GM12865 (cell line): ENCODE measurements around the gene GRID2.

ENCODE experiments used
- DNase-seq: peaks from one replicate; pipeline ENCODE4 v3.0.0; 2010; ENCODE audit warnings: low read depth
- H3K4me3 ChIP-seq: 2 replicates; pipeline ENCODE4 v1.5.1; 2011; ENCODE audit warnings: mild to moderate bottlenecking, low read depth, low read length, control low read depth
- TF ChIP-seq, protein P1 (sequence below): IDR thresholded peaks from 2 replicates; pipeline ENCODE4 v1.5.1; 2011; ENCODE audit warnings: low read length, control low read depth, low read depth, inconsistent platforms; ENCODE audit not compliant: insufficient read depth; ENCODE audit errors: missing control alignments

Gene GRID2

DNA sequence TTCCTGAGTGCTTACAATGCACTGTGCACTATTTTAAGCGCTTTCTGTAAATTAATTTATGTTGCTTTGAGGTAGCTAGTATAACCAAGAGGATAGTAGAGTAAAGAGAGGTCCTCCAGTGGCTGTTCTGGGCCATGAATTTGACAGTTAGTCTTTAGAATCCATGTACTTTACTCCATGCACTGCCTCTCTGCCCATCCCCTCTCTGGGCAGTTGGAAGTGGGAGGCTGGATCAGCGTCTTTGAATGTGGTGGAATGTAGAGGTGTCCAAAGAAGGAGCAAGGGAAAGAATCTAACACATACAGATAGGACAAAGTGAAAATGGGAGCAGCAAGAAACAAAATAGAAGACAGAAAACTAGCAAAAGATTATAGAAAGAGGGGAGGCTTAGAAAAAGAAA is 712.6 kb downstream of the GRID2 start:
- TF ChIP-seq, protein P1, sequence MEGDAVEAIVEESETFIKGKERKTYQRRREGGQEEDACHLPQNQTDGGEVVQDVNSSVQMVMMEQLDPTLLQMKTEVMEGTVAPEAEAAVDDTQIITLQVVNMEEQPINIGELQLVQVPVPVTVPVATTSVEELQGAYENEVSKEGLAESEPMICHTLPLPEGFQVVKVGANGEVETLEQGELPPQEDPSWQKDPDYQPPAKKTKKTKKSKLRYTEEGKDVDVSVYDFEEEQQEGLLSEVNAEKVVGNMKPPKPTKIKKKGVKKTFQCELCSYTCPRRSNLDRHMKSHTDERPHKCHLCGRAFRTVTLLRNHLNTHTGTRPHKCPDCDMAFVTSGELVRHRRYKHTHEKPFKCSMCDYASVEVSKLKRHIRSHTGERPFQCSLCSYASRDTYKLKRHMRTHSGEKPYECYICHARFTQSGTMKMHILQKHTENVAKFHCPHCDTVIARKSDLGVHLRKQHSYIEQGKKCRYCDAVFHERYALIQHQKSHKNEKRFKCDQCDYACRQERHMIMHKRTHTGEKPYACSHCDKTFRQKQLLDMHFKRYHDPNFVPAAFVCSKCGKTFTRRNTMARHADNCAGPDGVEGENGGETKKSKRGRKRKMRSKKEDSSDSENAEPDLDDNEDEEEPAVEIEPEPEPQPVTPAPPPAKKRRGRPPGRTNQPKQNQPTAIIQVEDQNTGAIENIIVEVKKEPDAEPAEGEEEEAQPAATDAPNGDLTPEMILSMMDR: no peak
- no peak overlapping the region for H3K4me3 ChIP-seq
- DNase-seq: no peak

DNA sequence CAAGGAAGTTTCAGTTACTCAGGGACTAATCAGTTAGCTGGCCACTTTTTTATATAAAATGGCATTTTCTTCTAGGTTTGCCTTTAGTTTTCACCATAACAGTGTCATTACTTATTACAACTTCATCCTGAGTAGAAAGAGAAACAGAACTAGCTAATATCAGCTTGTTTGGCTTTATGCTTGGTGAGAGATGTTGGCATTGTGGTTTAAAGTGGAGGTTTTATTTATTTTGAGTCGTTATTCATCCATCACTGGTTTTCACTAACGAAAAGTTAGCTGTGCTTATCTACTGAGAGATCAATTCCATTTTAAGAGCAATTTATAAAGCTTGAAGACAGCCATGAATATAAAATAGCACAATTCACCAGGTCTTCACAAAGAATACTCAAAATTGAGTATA is 714.5 kb downstream of the GRID2 start:
- no peak overlapping the region for H3K4me3 ChIP-seq
- TF ChIP-seq, protein P1: no peak
- DNase-seq: no peak

DNA sequence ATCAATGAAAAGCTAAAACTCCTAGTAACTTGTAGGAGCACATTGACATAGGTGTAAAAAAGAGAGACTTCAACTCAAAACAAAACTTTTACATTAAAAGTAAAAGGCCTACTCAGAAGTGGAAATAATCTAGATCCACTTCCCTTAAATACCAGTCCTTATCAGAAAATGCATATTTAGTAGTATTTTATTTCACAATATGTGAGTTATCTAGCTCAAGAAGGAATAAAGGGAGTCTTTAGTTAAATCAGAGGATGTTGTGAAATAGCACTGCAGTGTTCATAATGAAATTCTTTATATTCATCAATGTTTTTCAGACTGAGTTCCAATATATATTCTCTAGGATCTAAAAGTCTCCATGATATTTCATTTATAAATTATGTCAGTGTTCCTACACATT is 715.0 kb downstream of the GRID2 start:
- no peak overlapping the region for H3K4me3 ChIP-seq
- TF ChIP-seq, protein P1: no peak
- no peak for DNase-seq

DNA sequence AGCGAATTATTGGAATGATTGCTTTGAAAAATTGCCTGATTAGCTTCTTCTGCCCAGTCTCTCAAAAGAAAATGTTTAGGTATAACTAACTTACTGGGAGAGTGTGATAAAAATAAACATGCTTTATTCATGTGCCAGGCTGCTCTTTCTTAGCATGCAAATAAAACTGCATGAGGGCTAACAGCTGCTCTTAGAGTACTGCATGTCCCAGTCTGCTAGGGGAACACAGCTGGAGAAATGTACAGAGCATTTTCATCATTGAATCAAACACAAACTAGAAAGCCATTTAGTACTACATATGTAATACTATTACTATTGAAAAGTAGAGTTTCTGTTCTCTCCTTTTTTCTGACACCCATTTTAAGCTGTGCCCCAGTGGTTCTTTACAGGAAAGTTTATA is 726.0 kb downstream of the GRID2 start:
- no peak overlapping the region for H3K4me3 ChIP-seq
- peak; percentile 21 for DNase-seq
- TF ChIP-seq, protein P1: no peak

DNA sequence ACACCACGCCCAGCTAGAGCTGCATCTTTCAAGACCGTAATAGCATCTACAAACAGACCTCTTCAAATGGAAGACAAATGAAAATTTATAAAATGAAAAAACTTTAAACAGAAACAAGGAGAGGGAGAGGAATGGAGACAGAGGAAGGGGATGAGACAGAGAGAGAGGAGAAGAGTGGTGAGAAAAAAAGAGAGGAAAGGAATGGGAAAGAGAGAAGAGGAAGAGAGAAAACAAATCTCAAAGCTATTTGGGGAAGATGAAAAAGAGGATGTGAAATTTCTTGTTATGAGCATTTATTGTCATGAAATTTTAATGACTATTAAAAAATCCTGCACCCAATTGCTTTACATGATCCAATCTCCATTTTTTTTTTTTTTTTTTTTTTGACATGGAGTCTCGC is 726.9 kb downstream of the GRID2 start:
- TF ChIP-seq, protein P1: no peak
- DNase-seq: peak; percentile 3

DNA sequence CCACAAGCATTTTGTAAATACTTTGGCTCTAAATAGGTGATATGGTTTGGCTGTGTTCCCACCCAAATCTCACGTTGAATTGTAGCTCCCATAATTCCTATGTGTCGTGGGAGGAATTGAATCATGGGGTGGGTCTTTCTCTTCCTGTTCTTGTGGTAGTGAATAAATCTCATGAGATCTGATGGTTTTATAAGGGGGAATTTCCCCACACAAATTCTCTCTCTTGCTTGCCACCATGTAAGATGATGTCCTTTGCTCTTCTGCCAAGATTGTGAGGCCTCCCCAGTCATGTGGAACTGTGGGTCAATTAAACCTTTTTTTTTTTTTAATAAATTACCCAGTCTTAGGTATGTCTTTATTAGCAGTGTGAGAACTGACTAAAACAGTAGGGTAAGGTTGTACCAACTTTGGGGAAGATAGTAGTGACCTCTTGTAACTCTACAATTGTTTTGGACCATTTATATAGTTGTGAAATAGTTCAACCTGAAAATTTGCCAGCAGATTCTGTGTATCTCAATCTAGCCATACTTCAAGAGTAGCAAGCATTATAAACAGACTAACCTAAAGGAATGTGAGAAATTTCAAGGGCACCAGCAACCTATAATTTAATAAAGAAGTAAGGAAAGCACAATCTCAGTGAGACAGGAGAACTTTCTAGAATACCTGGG is 727.8 kb downstream of the GRID2 start:
- no peak for DNase-seq
- H3K4me3 ChIP-seq: no peak overlapping the region
- TF ChIP-seq, protein P1: no peak

More for the DNA sequence above, 726.9 kb downstream of the GRID2 start:
- no peak overlapping the region for H3K4me3 ChIP-seq

DNA sequence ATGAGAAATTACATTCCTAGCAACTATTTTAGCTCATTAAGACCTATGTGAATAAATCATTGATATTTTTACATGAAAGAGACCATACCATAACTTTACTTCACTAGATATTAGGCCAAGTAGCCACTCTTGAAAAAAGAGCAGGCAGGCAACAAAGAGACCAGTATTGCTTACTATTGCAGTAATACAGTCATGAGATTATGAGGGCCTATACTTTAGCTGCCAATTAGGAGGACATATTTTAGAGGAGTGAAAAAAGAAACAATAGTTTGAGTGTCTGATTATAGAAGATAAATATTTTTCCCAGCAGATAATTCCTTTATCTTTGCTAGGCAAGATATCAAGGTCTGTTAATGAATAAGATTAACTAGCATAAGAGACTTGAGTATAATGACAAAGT is 739.0 kb downstream of the GRID2 start:
- no peak overlapping the region for H3K4me3 ChIP-seq

More for the DNA sequence above, 739.0 kb downstream of the GRID2 start:
- DNase-seq: no peak
- TF ChIP-seq, protein P1: no peak
